Stimulated activated CD8-positive, alpha-beta memory T cell treated with anti-CD3 and anti-CD28 coated beads, Interleukin-2, amount 100 ng/mL, for 1 hour (primary cell): ENCODE measurements around the gene GLTPD2.
"Not testable (repeated sequence)": the region's sequence is repeated elsewhere in the genome, so short reads cannot be mapped to it uniquely, and the experiment has no call there.

Experiments
- DNase-seq, 2 donors: peaks; one replicate each; pipeline ENCODE4 v3.0.0-alpha.2; 2020; ENCODE audit warnings: low read depth in 2 of 2

The GLTPD2 gene

DNA sequence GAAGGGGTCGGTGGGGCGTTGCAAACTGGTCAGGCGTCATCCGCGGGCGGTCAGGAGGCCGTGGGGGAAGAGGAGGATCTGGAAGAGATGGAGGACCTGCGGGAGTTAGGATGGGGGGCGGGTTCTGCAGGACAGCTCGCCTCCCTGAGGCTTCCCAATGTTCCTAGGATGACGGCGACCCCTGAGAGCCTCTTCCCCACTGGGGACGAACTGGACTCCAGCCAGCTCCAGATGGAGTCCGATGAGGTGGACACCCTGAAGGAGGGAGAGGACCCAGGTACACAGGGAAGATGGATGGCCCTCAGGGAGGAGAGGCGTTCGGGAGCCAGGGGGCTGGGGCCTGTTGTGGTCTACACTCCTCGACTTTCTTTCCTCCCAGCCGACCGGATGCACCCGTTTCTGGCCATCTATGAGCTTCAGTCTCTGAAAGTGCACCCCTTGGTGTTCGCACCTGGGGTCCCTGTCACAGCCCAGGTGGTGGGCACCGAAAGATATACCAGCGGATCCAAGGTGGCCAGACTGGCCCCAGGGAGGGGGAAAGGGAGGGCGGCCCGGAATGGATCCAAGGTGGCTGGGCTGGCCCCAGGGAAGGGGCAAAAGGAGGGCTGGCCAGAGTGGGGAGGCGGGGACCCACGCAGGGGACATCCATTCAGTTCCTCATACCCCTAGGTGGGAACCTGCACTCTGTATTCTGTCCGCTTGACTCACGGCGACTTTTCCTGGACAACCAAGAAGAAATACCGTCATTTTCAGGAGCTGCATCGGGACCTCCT is 19.0 kb downstream of the GLTPD2 start:
- DNase-seq = no peak

DNA sequence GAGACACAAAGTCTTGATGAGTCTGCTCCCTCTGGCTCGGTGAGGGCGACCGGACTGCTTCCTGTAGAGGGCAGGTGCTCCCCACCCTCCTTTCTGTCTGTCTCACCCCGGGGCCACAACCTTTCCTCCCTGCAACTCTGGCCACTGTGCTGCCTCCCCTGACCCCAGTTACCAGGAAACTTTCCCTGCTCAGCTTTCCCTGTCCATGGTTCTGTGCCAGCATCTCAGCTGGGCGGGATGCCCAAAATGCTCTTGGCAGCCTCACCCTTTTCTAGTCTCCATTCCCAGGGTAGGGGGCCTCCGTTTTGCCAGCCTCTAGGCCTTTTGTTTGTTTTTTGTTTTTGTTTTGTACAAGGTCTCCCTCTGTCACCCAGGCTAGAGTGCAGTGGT is 19.6 kb downstream of the GLTPD2 start:
- DNase-seq = no peak

DNA sequence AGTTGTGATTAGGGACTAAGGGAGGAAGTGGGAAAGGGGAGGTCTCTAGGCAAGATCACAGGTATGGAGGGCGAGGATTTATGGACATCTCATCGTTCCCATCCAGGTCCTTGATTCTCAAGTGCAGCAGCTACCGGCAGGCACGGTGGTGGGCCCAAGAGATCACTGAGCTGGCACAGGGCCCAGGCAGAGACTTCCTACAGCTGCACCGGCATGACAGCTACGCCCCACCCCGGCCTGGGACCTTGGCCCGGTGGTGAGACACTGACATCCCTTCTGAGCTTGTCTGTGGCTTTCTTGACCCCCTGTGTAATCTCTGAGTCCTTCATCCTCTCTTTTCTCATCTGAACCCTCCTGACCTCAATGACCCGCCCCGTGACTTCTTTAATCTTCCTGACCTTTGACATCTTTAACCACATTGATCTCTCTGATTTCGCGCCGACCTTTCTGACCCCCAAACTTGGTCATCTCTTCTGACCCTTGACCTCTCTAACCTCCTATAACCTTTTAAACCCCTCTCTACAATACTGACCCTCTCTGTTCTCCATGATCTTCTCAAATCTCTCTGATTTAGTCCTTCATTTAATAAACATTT is 22.0 kb downstream of the GLTPD2 start:
- DNase-seq = no peak

DNA sequence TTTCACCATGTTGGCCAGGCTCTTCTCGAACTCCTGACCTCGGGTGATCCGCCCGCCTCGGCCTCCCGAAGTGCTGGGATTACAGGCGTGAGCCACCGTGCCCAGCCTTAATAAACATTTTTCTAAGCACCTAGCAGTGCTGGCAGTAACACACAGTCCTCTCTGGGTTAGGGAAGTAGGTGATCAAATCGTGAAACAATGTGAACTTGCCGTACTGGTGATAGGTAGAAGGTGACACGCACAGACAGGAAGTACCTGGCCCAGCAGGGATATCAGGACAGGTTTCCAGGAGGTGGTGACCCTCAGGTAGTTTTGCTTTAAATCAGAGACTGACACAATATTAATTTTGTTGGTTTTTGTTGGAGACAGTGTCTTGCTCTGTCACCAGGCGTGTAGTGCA is 22.7 kb downstream of the GLTPD2 start:
- no peak for DNase-seq

DNA sequence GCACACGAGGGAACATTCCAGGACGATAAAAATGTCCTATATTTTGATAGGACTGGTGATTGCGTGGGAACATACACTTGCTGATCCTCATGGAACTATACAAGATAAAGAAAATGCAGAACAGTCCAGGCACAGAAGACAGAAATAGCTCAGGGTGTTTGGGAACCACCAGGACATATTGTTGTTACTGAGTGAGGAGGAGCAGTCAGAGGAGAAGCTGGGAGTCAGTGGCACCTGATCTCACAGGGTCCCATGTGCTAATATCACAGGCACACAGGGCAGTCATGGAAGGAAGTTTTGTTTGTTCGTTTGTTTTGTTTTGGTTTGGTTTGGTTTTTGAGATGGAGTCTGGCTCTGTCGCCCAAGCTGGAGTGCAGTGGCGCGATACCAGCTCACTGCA is 23.9 kb downstream of the GLTPD2 start:
- DNase-seq = no peak

DNA sequence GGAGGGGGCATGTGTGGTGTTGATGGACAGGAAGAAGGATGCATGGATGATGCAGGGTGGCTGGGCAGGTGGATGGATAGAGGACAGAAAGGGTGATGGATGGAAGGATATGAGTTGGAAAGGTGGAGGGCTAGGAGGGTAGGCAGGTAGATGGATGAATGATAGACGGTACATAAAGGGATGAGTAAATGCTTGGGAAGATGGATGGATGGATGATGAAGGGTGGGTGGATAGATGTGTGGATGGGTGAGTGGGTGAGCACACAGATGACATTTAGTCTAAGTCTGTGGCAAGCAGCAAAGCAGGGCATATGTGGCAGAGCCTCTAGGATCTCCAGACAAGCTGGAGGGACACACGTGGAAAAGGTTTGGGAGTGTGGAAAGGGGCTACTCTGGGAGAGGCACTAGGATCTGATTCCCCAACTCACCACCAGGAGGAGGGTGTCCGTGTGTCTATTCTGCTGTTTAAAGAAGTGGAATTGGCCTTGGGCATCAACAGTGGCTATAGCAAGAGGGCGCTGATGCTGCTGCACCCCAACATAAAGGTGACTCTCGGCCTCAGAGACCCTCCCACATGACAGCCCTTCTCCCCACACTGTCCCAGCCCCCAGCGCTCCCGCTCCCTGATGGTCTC is 26.4 kb downstream of the GLTPD2 start:
- DNase-seq = no peak

DNA sequence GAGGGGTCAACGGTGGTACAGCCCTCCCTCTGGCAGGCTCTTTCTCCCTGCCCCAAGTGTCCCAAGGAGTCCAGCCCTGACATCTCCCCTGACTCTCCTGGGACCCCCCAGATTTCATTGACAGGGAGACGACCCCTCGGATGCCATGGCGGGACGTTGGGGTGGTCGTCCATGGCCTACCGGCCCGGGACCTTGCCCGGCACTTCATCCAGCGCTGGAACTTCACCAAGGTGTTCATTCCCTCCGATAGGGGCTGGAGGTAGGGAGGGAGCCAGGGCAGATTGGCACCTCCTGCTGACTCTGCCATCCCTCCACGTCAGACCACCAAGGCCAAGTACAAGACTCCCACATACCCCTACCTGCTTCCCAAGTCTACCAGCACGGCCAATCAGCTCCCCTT is 28.1 kb downstream of the GLTPD2 start:
- no peak for DNase-seq

DNA sequence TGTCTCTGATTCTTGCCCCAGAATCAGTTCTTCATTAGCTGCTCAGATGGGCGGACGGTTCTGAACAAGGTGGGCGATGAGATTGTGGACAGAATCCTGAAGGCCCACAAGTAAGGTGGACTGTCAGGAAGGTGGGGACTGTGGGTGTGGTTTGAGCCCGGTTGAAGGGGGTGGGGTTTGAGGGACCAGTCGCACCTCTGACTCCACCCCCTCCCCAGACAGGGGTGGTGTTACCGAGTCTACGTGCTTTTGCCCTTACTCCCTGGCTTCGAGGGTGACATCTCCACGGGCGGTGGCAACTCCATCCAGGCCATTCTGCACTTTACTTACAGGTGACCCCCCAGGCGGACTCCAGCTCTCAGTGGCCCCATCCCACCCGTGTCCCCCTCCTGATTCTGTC is 29.5 kb downstream of the GLTPD2 start:
- no peak for DNase-seq

DNA sequence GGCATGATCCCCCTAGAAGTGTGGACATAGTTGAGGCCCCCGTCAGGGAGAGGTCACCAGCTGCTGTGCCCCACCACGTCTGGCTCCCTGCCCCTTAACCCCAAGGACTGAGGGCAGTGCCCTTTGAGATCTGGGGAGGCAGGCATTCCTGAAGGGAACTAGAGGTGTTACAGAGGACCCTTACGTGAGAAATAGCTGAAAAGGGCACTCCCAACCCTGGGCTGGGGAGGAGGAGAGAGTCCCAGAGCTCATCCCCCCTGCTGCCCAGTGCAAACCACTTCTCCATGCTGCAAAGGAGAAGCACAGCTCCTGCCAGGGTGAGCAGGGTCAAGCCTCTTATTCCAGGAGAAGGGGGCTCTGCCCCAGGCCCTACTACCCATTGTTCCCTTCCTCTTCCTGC is 34.1 kb downstream of the GLTPD2 start:
- DNase-seq = no peak

DNA sequence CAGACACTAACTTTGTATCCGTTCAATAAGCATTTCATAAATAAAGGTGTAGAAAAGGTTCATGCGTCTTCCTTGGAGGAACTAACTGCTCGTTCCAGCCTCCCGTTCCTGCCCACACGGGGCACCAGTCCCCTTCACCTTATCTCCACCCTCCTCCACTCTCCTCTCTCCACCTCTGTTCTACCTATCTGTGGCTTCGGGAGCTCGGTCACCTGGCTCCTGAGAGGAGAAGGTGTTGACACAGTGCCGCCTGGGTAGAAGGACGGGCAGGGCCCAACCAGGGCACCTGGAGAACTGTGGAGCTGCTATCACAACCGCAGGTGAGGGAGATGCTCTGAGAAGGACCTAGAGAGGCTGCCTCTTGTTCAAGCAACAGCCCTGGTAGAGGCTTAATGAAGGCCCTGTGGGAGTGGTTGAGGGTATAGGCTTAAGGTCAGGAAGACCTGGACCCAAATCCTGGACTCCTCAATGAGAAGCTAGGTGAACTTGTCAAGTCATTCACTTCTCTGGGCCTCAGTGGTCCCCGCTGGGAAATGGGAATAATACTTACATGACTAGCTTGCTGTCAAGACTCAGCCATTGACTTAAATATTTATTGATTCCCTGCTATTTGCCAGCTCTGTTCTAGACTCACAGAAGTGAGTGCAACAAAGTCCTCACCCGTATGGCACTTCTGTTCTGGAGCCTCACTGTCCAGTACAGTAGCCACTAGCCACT is 34.8 kb downstream of the GLTPD2 start:
- DNase-seq = no peak

DNA sequence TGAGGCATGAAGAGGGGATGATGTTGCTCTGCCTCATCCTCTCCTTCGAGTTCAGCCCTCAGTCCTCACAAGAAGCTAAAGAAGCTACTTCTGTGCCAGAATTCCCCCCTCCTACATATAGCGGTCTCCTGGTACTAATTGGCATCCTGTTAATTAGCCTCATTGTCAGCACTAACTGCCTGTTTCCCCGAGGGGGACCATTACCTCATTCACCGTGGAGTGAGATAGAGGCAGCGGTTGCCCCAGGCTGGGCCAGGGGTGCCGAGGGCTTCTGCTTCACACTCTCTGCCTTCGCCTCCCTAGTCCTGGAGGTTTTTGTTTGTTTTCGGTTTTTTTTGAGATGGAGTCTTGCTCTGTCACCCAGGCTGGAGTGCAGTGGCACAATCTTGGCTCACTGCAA is 38.6 kb downstream of the GLTPD2 start:
- no peak for DNase-seq

DNA sequence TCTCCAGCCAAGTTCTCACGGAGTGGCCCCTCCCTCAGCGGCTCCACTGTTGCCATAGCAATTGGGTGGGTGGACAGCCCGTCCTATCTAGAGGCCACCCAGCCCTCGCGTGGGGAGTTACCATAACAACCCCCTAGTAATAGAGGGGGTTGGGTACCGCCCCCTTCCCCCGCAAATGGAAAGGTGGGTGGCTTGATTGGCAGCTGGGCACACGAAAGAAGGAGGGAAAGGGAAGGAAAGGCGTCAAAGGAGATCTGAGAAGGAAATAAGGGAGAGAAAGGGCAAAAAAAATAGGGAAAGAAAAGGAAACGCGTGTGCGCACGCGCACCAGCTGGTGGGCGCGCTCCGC is 44.0 kb downstream of the GLTPD2 start:
- not testable (repeated sequence) for DNase-seq

DNA sequence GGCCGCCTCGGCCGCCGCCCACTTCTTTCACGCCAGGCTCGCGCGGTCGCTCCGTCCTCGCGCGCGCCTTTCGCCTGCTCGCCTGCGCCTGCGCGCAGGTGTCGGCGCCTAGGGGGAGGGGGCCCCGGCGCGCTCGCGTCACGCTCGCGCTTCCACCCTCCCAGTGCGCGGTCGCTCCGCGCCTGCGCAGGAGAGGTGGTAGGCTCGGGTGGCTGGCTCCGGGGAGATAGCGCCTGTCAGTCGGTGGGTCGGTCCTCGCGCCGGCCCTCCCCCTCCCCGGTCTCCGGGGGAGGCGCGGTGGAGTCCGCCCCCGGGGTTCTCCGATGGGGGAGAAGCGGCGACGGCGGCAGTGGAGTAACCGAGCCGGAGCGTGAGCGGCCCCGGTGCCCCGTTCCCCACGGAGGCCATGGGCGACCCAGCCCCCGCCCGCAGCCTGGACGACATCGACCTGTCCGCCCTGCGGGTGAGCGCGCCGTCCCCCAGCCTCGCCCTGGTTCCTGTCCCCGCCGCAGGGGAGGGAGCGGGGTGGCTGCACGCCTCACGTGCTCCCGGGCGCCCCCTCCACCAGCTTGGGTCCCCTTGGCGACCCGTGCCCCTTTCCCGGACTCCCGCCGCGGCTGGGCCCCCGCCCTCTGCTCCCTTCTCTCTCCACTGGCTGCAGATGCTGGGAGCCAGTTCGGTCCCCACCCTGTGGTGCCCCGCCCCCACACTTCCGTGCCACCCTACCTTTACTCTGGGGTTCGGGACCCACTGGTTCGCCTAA is 44.6 kb downstream of the GLTPD2 start, which contains the start of gene MINK1:
Gene MINK1, plus strand, starts transcription at position 163 of the 763 bp plus-strand sequence. Its CDS starts 244 bp downstream, at position 407.
- DNase-seq = peak; percentile 79 to 80

DNA sequence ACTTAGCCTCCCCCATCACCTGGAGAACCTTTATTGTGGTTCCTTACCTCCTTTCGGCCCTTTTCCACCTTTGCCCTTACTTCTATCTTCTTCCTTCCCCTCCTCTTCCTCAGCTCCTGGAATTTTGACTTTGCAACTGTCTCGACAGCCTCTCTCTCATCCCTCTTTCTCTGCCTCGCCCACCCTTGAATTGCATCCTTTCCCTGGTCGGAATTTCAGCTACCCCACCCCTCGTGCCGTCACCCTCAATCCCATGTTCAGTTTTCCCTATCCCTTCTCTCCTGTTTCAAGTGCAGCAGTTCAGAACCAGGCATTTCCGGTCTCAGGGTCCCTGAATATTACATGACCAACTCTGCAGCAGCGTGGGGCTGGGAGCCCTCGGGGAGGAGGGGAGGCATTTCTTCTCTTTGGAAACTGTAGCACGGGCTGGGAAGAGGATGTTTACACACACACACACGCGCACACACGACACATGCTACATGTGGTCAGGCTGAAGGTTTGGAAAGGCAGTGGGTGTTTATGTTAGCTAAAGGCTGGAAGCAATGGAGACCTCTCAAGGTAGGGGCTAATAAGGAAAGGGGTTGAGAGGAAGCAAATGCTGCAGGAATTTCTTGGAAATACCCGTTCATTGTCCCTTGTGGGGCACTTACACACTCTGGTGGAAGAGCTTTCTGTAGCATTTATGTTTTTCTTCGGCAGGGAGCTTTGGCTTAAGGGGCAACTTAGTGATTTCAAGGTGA is 45.3 kb downstream of the GLTPD2 start:
- no peak for DNase-seq

DNA sequence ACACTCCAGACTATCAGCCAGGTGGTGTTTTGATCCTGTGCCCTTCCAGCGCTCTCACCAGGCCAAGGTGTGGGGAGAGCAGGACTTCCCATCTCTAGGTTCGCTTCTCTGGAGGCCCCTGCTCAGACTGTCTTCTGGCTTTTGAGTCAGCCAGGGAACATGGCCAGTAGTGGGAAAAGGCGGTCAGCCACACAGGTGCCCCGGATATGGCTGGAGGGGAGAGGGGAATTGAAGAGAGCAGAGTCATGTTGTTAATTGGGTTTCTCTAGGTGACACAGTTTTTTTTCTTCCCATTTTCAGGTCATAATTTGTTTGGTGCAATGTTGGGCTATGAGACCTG is 45.9 kb downstream of the GLTPD2 start:
- DNase-seq = no peak

DNA sequence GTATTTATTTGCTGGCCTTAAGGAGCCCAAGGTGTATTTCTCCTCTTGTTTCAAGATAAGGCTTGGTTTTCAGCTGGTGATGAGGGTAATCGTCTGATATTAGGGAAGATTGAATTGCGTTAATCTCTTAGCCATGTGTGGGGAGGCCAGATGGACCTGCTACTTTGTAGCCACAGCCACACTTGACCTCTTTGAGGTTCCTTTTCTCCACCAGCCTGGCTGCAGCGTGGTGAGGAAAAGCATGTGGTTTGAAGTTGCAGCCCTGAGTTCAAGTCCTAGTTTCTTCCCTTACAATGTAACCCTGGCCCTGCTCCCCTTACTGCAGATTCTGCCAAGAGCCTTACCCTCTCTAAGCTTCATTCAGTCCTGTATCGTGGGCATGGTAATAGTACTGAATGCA is 47.5 kb downstream of the GLTPD2 start:
- no peak for DNase-seq

DNA sequence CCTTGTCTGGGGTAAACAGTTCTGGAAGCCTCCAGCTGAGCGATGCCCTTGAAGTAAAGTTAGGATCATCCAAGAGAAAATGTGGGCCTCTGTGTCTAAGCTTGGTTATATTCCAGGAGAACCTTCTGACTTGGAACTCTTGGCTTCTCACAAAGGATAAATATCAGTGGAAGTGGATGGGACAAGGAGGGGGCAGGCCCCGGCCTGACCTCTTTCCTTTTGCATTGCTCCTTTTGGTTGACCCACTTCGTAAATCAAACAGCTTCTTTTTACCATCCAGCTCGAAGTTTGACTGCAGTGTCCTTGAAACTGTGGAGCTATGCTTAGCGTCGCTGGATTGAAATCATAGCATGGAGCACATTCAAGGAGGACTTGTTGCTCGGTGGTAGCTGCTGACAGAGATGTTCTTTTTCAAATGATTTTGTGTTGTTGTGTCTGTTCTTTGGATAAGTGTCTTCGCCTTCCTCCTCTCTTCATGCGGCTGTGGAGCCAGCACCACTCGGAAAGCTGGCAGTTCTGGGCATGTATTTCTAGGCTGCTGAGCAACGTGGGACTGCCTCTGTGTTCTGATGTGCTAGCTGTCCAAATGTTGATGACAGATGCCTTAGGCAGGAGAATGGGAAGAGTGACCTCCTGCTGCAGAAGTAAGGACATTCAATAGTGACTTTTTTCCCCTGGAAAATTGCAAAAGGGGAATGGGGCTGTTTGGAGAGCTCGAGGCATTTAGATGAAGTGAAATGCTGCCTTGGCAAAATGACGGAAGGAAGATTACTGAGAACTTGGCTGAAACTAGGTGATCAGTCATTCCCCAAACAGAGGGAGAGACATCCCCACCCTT is 48.9 kb downstream of the GLTPD2 start:
- DNase-seq = no peak

DNA sequence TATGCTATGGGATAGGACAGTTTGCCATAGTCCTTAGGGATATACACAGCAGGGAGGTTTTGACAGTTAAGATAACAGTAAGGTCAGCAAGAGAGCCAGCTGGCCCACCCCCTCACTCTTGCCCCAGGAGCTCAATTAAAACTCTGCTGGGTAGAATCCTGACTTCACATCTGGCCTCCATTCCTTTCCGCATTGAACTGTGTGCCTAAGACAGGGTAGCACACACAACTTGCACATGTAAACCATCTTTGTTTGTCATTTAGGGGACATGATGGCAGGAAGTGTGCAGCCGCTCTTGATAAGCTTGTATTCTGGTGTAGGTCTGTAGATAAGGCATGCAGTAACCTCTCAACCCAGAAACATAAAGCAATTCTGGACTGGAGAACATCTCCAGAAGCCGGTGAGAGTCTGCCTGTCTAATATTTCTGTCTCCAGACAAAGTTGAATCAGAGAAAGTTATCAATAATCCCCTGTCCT is 49.6 kb downstream of the GLTPD2 start:
- DNase-seq = no peak

DNA sequence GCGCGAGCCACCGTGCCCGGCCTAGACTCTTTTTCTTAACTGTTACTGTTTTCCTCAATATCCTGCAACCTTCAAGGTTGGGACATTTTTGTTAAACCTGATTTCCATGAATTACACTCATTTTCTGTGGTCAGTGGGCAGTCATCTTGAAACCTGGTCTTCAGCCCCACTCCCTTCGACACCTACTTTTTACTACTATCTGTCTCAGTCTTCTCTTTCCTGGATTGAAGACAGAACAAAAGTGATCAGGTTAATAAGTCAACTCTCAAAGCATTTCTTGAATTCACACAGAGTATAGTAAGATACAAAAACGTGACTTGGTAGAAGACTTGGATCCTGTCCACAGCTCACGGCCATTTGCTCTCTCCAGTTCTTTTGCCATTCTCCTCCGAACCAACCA is 50.5 kb downstream of the GLTPD2 start:
- no peak for DNase-seq
